ENCODE results near the gene TIMM23.
"Not testable (repeated sequence)": the region's sequence is repeated elsewhere in the genome, so short reads cannot be mapped to it uniquely, and the experiment has no call there.

The TIMM23 gene

DNA sequence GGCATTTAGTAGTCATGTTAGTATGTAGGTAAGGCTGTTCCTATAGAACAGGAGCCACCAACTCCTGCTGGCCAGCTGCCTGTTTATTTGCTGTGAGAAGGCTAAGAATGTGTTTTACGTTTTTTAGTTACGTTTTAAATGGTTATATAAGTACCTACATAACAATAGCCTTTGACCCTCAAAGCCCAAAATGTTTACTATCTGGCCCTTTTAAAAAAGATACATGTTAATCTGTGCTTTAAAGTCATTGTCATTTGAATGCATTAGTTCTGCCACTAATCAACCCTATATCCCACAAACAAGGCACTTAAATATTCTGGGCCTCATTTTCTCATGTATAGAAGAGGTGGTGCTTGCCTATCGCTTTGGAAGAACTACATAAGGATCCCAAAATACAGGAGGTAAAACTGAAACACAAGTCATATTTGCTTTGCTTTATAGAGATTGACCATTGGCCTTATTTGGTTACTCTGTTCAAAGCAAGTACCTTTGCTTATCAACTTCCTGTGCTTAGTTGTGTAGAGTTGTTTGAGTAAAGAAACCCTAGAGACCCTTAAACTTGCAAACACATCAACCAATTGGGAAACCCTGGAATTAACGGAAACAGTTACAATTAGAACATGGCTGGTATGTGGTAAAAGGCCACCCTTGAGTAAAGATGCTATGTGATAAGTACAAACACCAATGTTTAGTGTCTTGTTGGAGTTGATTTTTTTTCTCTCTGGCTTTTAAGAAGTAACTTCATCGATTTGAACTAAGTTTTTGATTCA is 25.9 kb downstream of the TIMM23 start:
- DNase-seq, result no peak

DNA sequence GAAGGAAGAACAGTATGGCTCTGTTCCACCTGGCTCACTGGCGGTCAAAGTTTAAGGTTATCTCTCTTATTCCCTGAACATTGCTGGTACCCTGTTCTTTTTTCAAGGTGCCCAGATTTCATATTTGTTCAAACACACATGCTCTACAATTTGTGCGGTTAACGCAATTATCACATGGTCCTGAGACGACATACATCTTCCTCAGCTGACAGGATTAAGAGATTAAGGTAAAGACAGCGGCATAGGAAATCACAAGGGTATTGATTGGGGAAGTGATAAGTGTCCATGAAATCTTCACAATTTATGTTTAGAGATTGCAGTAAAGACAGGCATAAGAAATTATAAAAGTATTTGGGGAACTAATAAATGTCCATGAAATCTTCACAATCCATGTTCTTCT is 27.7 kb downstream of the TIMM23 start:
- DNase-seq, result not testable (repeated sequence)

DNA sequence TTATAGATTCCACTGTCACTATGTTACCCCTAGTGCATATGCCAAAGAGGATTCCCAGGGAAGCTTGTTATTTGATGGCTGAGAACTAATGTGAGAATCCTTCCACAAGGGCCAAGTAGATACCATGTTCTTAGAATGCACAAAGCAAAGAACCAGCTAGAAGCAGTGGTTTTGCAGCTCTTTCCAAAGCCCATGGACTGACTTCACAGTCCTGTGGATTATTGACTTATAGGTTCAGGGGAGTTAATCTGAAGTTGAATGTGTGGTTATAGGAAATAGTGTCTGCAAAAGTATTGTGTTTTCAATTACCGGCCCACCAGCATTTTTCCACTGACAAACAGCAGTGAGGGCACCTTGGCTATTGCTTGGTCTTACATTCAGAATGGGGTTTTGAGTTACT is 28.2 kb downstream of the TIMM23 start:
- DNase-seq, result no peak

DNA sequence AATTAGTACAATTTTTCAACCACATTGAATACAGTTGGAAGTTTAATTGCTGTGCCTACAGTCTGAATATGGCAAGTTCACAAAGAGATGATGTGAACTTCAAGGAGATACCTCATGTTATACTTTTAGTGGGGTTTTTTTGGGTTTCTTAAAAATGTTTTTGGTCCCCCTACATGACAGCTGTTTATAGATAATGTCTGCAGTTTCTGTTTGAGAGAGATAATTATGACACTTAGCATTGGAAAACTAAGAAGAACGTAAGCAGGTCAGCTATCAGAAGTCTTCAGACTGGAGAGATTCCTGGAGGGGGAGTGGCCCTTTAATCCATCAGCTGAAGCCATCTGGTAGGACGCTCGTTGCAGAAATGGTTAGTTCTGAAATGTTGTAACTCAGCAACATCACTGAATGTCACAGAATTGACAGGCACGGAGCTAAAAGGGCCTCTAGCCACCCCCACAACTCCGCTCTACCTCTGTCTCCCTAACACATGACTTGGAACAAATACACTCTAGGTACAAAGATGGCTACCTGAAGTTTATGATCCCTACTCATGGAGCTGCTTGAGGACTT is 29.0 kb downstream of the TIMM23 start:
- DNase-seq, result no peak

DNA sequence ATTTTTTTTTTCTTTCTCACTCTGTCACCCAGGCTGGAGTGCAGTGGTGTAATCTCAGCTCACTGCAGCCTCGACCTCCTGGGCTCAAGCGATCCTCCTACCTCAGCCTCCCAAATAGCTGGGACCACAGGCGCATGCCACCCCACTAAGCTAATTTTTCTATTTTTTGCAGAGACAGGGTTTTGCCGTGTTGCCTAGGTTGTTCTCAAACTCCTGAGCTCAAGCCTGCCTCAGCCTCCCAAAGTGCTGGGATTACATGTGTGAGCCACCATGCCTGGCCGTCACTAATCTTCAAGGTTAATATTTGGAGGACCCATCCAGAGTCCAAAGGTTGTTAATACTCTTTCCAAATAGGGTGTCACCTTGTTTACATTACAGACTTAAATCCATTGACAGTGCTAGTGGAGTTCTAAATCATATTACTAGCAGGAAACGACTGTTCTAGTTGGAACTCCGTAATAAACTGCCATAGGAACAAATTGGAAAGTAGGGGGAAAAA is 29.9 kb downstream of the TIMM23 start:
- not testable (repeated sequence) for DNase-seq

DNA sequence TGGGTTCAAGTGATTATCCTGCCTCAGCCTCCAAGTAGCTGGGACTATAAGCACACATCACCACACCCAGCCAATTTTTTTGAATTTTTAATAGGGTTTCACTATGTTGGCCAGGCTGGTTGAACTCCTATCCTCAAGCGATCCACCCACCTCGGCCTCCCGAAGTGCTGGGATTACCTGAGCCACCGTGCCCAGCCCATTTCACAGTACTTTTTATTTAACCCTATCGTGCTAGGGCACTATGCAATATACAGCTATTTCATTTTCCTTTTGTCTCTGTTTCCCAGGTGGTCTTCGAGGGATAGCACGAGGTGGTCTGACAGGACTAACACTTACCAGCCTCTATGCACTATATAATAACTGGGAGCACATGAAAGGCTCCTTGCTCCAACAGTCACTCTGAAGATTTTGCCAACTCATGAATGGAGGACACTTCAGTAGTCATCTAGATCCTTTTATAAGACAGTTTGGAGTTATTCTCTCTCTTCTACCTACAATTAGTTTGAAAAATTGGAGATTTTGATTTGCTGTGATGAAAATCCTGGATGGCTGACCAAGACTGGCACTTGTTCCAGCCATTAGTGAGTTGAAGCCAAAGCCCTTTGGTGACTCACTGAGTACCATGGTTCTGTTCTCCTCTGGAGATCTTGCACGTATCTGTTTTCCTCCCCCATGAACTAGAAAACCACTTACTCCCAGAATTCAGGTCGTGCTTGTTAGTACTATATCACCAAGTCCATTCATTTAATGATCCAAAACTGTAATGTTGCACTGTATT is 30.8 kb downstream of the TIMM23 start:
- DNase-seq, result no peak

DNA sequence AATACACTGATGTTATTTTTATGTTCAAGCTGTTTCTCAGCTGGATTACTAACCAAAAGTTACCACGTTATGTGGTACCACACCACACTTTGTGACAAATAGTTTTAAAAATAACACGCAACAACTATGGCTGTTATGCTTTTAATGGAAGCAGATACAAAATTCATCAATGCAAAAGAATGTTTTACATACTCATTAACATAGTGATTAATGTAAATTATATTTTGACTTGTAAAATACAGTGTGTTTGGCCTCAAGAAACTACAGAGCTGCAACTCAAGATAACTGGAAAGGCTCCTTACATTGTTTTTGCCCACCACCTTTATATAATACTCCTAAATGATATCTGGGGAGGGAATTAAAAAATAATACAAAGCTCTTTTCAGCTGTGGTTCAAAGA is 32.7 kb downstream of the TIMM23 start:
- DNase-seq, result no peak

DNA sequence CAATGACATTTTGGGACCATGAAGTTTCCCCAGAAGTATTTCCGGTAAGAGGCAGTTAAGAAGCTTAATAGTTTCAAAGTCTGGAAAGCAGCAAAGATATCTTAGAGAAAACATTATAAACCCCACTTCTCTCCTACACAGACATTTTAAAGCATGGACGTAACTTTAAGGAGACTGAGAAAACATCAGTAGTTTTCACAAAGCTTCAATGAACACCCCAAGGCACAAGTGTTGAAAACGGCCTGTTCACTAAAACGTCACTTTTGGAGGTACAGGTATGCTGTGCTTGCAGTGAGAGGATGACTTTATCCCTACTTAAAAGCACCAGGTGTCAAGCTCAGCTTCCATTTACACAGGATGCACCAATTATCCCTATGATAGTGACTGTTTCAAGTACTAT is 33.1 kb downstream of the TIMM23 start:
- DNase-seq, result no peak

DNA sequence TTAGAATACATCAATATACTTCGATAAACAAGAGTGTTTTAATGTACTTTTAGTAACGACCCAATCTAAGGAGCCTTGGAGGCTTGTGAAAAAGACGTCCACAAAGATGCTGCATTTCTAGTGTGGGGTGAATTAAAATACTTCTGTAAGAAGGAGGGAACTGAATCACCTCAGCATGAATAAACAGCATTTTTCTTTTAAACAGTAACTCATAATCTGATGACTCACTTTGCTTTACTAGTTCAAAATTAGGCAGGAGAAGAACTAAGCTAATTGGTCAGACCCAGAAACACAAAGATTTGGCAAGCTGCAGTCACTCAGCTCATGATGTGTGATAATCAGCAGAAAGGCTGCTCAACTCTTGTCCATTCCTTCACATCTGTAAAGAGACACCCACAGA is 33.9 kb downstream of the TIMM23 start:
- no peak for DNase-seq

DNA sequence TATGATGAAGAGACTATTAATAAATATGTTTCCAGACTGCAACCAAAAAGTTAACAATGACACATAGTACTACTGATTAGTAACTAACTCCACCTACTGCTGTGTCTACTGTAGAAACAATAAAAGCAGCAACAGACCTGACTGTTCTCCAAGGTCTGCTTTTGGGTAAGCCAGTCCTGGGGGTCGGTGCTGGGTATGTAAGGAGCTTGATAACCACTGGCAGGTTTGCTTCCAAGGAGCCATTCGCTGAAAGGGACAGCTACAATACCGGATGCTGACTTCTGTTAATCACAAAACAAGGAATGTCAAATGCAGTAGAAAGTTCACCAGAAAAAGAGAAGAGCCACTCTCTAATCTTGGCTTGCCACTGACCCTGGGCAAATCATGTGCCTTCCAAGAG is 40.5 kb downstream of the TIMM23 start:
- DNase-seq, result no peak

DNA sequence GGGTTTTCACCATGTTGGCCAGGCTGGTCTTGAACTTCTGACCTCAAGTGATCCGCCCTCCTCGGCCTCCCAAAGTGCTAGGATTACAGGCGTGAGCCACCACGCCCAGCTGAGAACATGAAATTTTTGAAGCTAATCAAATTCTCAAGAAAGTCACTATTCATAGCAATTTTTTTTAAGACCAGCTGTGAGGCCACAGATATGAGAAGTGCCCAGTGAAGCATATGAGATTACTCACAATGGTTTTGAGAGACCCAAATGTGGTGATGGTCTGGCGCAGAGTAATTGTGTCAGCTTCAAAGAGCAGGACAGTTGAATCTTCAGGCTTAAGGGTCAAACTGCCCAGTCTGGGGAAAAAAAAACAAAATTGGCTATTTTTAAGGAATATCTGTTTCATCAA is 41.9 kb downstream of the TIMM23 start:
- DNase-seq, result no peak

DNA sequence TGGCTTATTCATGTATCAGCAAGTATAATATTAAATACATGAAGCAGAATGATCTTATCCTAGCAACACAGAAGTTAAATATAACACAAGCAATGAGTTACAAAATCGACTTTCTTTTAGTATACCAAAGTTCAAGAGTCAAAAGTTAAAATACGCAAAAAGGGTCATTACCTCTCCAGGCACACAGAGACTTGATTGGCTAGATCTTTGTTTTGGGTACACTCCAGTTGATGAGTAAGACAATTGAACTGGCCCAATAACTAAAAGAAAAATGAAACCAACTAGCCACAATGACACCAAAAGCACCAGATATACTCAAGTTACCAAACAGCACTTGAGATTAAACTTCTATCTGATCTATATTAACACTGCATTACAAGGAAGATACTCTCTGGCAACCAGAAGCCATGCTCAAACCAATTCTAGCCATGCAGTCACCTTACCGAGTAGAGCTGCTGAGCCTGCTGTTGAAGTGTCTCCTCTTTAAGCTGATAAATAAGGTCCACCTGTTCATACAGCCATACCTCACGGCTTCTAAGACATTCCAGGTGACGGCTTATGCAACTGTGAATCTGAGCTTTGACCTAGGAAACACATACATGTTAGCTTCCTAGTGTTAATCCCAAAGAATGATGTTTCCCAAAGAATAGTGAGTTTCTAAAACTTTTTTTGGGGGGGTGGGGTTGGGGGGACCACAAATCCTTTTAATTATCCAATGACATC is 42.6 kb downstream of the TIMM23 start:
- DNase-seq, result no peak

DNA sequence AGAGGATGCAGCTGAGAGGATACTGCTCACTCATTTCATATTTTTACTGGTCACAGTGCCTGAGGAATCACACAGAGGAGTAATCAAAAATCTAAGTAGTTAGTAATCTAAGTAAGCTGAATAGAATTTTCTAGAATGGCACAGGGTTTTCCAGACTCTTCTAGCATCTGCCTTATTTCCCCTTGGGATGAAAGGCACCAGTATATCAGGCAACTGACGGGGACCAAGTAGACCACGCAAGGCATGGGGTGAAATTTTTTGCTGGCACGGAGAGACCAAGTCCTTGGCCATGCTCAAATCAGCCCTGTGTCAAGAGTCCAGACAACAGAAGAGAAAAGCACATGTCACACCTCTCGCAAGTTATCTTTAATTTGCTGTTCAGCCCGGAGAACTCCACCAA is 43.9 kb downstream of the TIMM23 start:
- no peak for DNase-seq

DNA sequence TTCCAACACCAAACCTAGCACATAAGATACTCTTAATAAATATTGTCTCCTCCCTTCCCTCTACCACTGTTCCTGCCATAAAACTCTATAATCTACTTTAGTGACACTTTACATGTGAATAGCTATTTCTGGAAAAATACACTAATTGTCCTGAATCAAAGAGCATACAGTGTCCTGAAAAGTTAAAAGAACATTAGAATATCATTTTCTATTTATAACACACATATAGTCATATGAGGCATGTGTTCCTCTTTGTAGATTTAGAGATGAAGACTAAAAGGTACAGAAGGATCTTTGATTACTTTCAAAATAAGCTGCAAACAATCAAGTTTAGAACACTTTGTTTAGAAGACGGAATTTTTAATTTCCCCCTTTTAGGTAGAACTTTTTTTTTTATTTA is 44.5 kb downstream of the TIMM23 start:
- DNase-seq, result no peak

DNA sequence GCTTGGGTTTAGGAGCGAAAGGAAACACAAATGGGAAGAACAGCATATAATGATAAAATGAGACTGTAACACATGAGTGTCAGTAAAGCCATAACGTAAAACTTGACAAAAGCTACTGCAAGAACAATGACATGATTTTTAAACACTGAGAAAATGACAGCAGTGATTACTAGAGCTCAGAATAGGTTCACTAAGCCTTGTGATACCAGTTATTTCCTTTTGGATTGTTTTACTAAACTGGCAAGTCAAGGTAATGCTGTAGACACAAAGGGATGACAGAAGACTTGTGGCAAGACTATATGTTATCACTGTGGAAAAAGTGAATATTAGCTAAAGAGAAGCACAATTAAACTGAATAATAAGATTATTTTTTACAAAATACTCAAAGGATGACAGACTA is 45.4 kb downstream of the TIMM23 start:
- no peak for DNase-seq

DNA sequence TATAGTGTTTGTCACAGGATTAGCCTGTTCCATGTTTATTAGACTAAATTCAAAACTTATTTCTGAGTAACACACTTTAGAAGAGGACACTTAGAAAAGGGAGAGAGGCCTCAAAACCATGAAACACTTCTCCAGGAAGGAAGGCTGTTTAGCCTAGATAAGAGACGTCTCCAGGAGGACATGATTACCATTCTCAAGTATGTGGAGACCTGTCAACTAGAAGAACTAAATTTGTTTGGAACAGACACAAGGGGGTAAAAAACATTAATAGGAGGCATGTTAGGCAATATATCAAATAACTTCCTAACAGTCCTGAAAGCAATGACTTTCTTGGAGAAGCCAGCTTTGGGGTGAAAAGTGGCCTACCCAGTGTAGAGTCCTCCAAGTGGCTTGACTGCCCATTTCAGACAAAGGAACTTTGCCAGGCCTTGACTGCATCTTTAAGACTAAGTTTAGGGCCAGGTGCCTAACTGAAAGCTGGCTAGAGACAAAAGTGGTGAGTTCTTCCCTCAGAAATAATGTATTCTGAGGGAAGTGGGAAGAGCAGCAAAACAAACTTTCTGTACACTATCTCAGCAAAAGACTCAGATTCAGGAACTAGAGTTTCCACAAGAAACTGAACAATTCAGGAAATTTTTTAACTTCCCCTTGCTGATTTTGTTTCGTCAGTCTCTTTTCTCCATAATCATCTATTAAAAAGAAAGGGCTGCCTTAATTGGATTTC is 46.3 kb downstream of the TIMM23 start:
- DNase-seq, result no peak

DNA sequence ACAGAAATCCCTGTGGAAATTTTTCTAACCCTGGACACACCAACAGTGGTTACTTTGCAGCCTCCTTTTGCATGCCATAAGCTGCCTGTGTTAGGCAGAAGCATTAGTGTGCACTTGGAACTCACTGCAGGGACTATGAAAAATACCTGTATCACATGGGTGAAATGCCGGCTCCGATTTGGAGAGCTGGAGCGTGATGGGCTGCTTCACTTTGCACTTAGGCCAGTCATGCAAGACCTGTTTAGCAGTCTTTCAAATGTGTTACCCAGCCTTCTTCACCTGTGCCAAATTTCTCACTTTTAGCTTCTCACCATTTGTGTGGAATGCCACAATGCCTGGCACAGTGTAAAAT is 46.9 kb downstream of the TIMM23 start:
- no peak for DNase-seq

DNA sequence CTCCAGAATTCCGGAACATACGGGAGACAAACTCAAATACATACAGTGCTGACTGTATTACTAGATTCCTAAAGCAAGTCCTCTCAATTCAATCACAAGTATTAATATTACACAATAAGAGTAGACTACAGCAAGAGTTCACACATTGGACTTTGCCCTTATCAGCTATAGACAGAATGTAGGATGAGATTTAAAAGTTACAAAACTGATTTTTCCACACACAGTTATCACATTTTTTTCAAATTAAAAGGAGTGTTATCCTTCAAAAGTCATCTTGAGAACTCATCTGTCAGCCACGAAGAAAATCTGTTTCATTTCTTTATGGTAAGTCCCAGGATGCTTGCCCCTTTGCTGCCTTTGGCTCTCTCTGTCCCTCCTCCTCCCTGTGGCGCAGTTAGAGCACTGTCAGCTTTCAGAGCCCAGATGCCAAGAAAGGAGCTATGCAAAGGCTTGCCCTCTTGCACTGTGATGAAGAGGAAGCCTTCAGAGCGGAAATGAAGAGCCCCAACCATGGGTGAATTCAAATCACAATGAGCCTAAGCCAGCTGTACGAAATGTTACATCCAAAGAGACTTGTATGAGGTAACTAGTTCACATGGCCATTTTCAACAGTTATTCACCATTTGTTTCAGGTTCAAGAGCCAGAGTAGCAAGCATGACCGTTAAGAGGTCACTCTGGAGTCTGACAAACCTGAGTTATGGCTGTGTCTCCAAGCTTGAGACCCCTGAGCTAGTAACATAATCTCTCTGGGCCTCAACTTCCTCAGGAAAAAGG is 47.5 kb downstream of the TIMM23 start:
- DNase-seq, result no peak

DNA sequence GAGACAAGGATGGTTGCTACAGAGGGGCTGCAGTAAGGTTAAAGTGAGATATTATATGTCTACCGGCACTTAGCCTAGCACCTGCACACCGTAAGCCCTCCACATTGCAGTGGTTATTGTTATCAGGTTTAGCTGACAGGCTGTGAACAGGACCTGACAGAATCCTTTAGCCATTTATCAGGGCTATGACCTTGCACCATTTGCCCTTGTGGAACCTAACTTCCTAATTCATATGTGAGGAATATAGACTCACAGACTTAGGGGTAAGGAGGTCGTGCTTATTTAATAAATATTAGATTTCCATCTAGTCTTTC is 48.0 kb downstream of the TIMM23 start:
- DNase-seq, result no peak

DNA sequence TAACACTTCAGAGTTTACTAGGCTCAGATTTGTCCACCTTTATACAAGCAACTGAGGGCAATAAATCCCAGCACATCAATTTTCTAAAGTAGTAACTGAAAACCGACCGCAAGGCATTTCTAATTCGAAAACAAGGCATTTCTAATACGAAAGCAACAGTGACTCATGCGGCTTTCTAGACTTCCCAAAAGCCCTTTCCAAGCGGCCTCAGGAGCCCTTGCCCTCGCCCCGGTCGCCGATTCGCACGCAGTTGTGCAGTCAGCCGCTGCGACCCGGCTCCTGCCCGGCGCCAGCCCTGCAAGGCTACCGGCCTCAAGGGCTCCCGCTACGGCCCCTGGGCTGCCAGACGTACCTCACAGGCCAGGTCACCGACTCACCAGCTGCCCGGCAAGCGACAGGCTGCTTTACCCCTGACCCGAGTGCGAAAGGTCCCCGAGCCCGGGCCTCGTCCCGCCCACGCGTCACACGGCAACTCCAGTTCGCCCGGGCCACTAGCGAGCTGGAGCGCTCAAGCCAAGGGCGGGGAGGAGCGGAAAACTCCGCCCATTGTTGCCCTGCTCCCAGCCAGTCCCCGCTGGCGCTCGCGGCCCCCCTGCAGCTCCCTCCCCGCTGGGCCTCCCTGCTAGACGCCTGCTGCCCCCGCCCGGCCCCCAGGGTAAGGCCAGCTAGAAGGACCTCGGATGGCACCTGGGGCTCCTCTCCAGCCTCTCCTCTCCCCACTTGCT is 50.9 kb downstream of the TIMM23 start:
- peak; percentile 5 to 30 for DNase-seq

DNA sequence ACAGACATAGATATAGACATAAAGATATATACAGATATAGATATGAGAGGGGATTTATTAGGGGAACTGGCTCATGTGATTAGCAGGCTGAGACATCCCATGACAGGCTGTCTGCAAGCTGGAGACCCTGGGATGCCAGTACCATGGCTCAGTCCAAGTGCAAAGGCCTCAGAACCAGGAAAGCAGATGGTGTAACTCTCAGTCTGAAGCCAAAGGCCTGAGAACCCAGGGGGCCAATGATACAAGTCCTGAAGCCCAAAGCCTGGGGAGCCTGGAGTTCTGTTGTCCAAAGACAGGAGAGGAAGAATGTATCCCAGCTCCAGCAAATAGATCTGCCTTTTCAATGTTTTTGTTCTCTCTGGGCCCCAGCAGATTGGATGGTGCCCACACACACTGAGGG is 52.7 kb downstream of the TIMM23 start:
- no peak for DNase-seq

All from NCI-H187 (cell line).